Measurements from ENCODE around the gene SYNCRIP.
A peak's percentile ranks its signal among the peaks of the same experiment; 100 is the strongest.
"Not testable (repeated sequence)": the region's sequence is repeated elsewhere in the genome, so short reads cannot be mapped to it uniquely, and the experiment has no call there.

The SYNCRIP gene

GRCh38 chr6:85593438-85594196 is 49.1 kb downstream of the SYNCRIP start, which contains the start of gene SNX14:
TSS of gene SNX14 (minus strand) at chr6:85593858. CDS start at chr6:85593718, 140 bp downstream.
- peak; percentile 91 for DNase-seq

- no peak for DNase-seq
These were observed 50.7 kb downstream of the SYNCRIP start for GRCh38 chr6:85592033-85592432.

- no peak for DNase-seq
These were observed 51.5 kb downstream of the SYNCRIP start for GRCh38 chr6:85591207-85591606.

GRCh38 chr6:85585741-85586140 is 56.9 kb downstream of the SYNCRIP start:
- DNase-seq = no peak

GRCh38 chr6:85582832-85583231 is 59.9 kb downstream of the SYNCRIP start:
- not testable (repeated sequence) for DNase-seq

- no peak for DNase-seq
These were observed 61.1 kb downstream of the SYNCRIP start for GRCh38 chr6:85581572-85581971.

GRCh38 chr6:85580878-85581267 is 61.8 kb downstream of the SYNCRIP start:
- DNase-seq = no peak

DNA sequence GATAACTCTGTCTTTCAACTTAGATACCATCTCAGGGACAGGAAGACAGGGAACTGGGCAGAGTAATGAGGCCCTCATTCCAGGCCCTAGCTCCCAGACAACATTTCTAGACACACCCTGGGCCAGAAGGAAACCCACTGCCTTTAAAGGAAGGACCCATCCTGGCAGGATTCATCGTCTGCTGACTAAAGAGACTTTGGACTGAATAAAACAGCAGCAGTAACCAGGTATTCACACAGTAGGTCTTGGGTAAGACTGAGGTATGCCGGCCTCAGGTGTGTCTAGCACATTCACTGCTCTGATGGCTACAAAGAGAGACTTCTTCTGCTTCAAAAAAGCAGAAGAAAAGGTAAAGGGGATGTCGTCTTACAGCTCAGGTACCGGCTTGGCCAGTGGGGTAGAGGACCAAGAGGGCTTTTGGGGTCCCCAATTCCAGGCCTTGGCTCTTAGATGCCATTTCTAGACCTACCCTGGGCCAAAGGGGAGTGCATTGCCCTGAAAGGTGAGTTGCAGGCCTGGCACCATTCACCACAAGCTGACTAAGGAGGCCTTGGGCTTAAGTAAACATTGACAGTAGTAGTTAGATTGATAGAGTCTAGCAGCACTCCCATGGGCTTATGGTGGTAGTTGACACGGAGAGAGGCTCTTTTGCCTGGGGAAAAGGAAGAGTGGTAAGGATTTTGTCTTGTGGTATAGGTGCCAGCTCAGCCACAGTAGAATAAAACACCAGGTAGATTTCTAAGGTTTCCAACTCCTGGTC is 62.4 kb downstream of the SYNCRIP start:
- DNase-seq = no peak

- DNase-seq = no peak
These were observed 63.1 kb downstream of the SYNCRIP start for GRCh38 chr6:85579581-85579980.

GRCh38 chr6:85576476-85576875 is 66.2 kb downstream of the SYNCRIP start:
- DNase-seq = no peak

GRCh38 chr6:85574932-85575598 is 67.6 kb downstream of the SYNCRIP start:
- DNase-seq = no peak

- DNase-seq = no peak
These were observed 73.4 kb downstream of the SYNCRIP start for GRCh38 chr6:85569323-85569722.

GRCh38 chr6:85568411-85568810 is 74.3 kb downstream of the SYNCRIP start:
- DNase-seq = no peak

DNA sequence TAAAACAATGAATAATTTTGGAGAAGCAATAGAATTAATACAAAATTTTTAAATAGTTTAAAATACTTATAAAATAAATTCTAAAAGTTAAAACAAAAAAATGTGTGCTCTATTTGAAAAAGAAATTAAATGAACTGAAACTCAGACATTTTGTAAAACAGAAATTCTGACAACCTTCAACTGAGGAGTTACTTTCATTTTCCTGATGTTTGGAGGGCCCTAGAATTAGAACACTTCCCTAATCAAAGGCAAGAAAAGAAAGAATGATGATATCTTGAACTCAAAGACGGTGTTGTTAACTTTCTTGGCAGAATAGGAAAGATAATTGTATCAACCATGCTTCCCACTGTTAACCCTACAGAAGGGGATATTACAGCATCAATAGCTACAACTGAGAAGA is 77.0 kb downstream of the SYNCRIP start:
- DNase-seq = no peak

GRCh38 chr6:85564223-85564622 is 78.5 kb downstream of the SYNCRIP start:
- DNase-seq = not testable (repeated sequence)

Measured in NCI-H146 (cell line).